SU-DHL-6 (cell line): Measurements from ENCODE around the gene PPARA.

ENCODE experiments used
- H2AFZ ChIP-seq: fragments of 200-600 bp; sonication (generic); 2 replicates; pipeline ENCODE4 v1.6.1; 2014; ENCODE audit warnings: low read depth, mild to moderate bottlenecking, moderate library complexity, mixed read lengths, antibody characterized with exemption, low read length; ENCODE audit not compliant: severe bottlenecking
- H3F3A ChIP-seq: fragments of 200-600 bp; shearing (Covaris generic); 2 replicates; pipeline ENCODE4 v1.6.0; 2016; ENCODE audit warnings: antibody characterized with exemption, mild to moderate bottlenecking; ENCODE audit not compliant: insufficient read depth
- H3K27ac ChIP-seq: fragments of 200-600 bp; sonication (generic); 2 replicates; pipeline ENCODE4 v1.5.1; 2016; ENCODE audit warnings: low read depth, mild to moderate bottlenecking, low read length, moderate library complexity, mixed read lengths
- H3K27me3 ChIP-seq: fragments of 200-600 bp; sonication (generic), shearing (Covaris generic); 2 replicates; pipeline ENCODE4 v1.6.0; 2014; ENCODE audit warnings: mild to moderate bottlenecking, low read length
- H3K36me3 ChIP-seq: fragments of 200-600 bp; sonication (generic); 2 replicates; pipeline ENCODE4 v1.6.1; 2014; ENCODE audit warnings: mild to moderate bottlenecking, low read length, mixed read lengths
- H3K4me2 ChIP-seq: fragments of 300-600, 200-600 bp; shearing (Covaris generic), sonication (generic); 2 replicates; pipeline ENCODE4 v1.6.0; 2014; ENCODE audit warnings: low read length, low read depth, mild to moderate bottlenecking; ENCODE audit not compliant: poor library complexity, severe bottlenecking
- H3K4me3 ChIP-seq: fragments of 200-600 bp; sonication (generic); 2 replicates; pipeline ENCODE4 v1.5.1; 2014; ENCODE audit warnings: antibody characterized with exemption, low read length, mild to moderate bottlenecking, mixed read lengths; ENCODE audit not compliant: insufficient read depth, poor library complexity, severe bottlenecking
- H3K79me2 ChIP-seq: fragments of 200-600 bp; sonication (generic); 2 replicates; pipeline ENCODE4 v1.6.1; 2014; ENCODE audit warnings: mild to moderate bottlenecking, low read length, moderate library complexity; ENCODE audit not compliant: insufficient read depth
- H3K9ac ChIP-seq: fragments of 200-600 bp; sonication (generic); 2 replicates; pipeline ENCODE4 v1.7.0; 2014; ENCODE audit warnings: mild to moderate bottlenecking, low read length
- H3K9me2 ChIP-seq: fragments of 200-600 bp; sonication (generic); replicated peaks from 2 replicates; pipeline ENCODE4 v1.6.1; 2014; ENCODE audit warnings: low read length; ENCODE audit not compliant: insufficient read depth
- H3K9me3 ChIP-seq: fragments of 200-600 bp; sonication (generic); 2 replicates; pipeline ENCODE4 v1.6.1; 2014; ENCODE audit warnings: low read length, mixed read lengths; ENCODE audit not compliant: insufficient read depth
- H4K20me1 ChIP-seq: fragments of 200-600 bp; sonication (generic); 2 replicates; pipeline ENCODE4 v1.6.1; 2014; ENCODE audit warnings: low read depth, mild to moderate bottlenecking, antibody characterized with exemption, low read length, moderate library complexity, mixed read lengths
- EZH2phosphoT487 ChIP-seq: fragments of 200-600 bp; sonication (generic), shearing (Covaris generic); conservative IDR thresholded peaks from 2 replicates; pipeline ENCODE4 v1.6.1; 2018; ENCODE audit warnings: mild to moderate bottlenecking, antibody characterized with exemption, low read length, moderate library complexity, mixed read lengths
- TF ChIP-seq, protein P1 (sequence below): fragments of 200-600 bp; sonication (generic); IDR thresholded peaks from one replicate; pipeline ENCODE4 v1.5.1; 2017; ENCODE audit warnings: antibody characterized with exemption, mild to moderate bottlenecking, low read length, moderate library complexity; ENCODE audit not compliant: insufficient read depth, poor library complexity, severe bottlenecking

Gene PPARA

DNA sequence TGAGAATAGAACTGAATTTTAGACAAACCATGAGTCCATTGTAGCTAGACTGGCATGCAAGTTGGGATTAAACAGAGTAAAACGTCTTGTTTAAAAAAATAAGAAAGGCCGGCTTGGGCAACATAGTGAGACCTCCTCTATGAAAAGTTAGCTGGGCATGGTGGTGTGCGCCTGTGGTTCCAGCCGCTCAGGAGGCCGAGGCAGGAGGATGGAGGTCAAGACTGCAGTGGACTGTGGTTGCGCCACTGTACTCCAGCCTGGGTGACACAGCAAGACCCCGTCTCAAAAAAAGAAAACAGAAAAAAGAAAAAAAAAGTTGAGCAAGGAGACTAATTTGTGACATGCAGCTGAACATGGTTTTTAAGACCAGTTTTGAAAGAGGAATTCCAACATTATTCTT is 76.3 kb downstream of the PPARA start:
- H3K4me3 ChIP-seq = no peak overlapping the region
- H3K79me2 ChIP-seq = no peaks in the 10 kb centered on the region
- no peaks in the 10 kb centered on the region for H3K27me3 ChIP-seq
- H3F3A ChIP-seq = no peaks in the 10 kb centered on the region
- no peaks in the 10 kb centered on the region for H3K9me2 ChIP-seq
- no peaks in the 10 kb centered on the region for H3K9me3 ChIP-seq
- TF ChIP-seq, protein P1, sequence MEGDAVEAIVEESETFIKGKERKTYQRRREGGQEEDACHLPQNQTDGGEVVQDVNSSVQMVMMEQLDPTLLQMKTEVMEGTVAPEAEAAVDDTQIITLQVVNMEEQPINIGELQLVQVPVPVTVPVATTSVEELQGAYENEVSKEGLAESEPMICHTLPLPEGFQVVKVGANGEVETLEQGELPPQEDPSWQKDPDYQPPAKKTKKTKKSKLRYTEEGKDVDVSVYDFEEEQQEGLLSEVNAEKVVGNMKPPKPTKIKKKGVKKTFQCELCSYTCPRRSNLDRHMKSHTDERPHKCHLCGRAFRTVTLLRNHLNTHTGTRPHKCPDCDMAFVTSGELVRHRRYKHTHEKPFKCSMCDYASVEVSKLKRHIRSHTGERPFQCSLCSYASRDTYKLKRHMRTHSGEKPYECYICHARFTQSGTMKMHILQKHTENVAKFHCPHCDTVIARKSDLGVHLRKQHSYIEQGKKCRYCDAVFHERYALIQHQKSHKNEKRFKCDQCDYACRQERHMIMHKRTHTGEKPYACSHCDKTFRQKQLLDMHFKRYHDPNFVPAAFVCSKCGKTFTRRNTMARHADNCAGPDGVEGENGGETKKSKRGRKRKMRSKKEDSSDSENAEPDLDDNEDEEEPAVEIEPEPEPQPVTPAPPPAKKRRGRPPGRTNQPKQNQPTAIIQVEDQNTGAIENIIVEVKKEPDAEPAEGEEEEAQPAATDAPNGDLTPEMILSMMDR = no peak
- TF ChIP-seq EZH2phosphoT487 = no peak
- H3K36me3 ChIP-seq = no peaks in the 10 kb centered on the region
- no peak overlapping the region for H3K9ac ChIP-seq
- no peaks in the 10 kb centered on the region for H4K20me1 ChIP-seq
- no peak overlapping the region for H2AFZ ChIP-seq
- no peak overlapping the region for H3K4me2 ChIP-seq
- H3K27ac ChIP-seq = no peak overlapping the region

DNA sequence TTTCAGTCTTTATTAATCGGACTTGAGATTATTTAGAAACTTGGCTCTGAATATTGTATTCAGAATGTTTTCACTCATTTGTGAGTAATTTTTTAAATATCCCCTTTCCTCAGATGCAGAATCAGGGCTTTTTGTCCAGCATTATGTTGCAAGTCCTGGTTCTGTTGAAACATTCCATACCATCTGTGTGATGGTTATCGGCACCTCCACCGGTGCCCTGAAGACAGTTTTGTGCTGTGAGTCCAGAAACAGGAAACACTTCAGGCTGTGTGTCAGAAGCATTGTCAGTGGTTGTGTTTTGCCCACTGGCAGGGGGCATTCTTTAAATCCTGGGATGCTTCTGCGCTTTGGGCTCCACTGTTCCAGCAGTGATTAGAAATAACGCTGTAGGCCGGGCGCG is 79.4 kb downstream of the PPARA start:
- H3K36me3 ChIP-seq = no peaks in the 10 kb centered on the region
- H3F3A ChIP-seq = no peaks in the 10 kb centered on the region
- no peaks in the 10 kb centered on the region for H3K27me3 ChIP-seq
- H3K9ac ChIP-seq = no peak overlapping the region
- TF ChIP-seq, protein P1 = no peak
- no peak for TF ChIP-seq EZH2phosphoT487
- H3K27ac ChIP-seq = no peak overlapping the region
- no peak overlapping the region for H2AFZ ChIP-seq
- no peaks in the 10 kb centered on the region for H4K20me1 ChIP-seq
- no peaks in the 10 kb centered on the region for H3K9me2 ChIP-seq
- no peak overlapping the region for H3K4me2 ChIP-seq
- H3K9me3 ChIP-seq = no peaks in the 10 kb centered on the region
- no peaks in the 10 kb centered on the region for H3K79me2 ChIP-seq
- no peak overlapping the region for H3K4me3 ChIP-seq

DNA sequence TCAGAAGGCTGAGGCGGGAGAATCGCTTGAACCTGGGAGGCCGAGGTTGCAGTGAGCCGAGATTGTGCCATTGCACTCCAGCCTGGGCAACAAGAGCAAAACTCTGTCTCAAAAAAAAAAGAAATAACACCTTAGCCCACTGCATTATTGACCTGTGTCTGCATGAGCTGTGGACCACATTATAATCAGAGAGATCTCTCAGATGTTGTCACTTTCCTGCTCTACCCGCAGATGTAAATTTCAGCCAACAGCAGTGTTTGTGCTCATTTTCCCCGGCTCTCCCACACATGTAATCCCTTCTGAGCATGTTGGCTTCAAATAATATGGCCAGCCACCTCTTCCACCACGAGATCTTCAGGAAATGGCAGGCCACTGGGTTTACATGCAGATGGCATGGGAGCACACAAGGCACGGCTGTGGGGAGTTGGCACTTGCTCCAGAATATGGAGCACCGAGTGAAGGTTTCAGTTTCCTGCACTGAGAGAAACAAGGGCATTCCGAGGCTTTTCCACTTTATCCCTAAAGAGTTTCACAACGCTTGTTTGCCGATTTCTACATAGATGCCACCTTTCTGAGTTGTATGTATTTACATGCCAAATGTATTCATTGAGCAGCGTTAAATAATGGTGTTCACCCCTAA is 80.1 kb downstream of the PPARA start:
- TF ChIP-seq EZH2phosphoT487 = no peak
- TF ChIP-seq, protein P1 = no peak
- no peak overlapping the region for H3K27ac ChIP-seq
- no peaks in the 10 kb centered on the region for H3F3A ChIP-seq
- H3K36me3 ChIP-seq = no peaks in the 10 kb centered on the region
- no peaks in the 10 kb centered on the region for H4K20me1 ChIP-seq
- no peak overlapping the region for H3K4me2 ChIP-seq
- H3K9me3 ChIP-seq = no peaks in the 10 kb centered on the region
- H3K79me2 ChIP-seq = no peaks in the 10 kb centered on the region
- no peak overlapping the region for H3K4me3 ChIP-seq
- no peaks in the 10 kb centered on the region for H3K27me3 ChIP-seq
- H3K9ac ChIP-seq = no peak overlapping the region
- no peak overlapping the region for H2AFZ ChIP-seq
- no peaks in the 10 kb centered on the region for H3K9me2 ChIP-seq
